AG09319 (cell line): ENCODE measurements around the gene GUCD1.
A peak's percentile ranks its signal among the peaks of the same experiment; 100 is the strongest.
"Not testable (repeated sequence)": the region's sequence is repeated elsewhere in the genome, so short reads cannot be mapped to it uniquely, and the experiment has no call there.

Experiments used
- DNase-seq: peaks from one replicate; pipeline ENCODE4 v3.0.0-alpha.2; 2010; ENCODE audit warnings: low read depth; ENCODE audit errors: extremely low read depth
- TF ChIP-seq, protein P1 (sequence below): IDR thresholded peaks from 2 replicates; pipeline ENCODE4 v1.5.1; 2011; ENCODE audit warnings: low read depth, mild to moderate bottlenecking, inconsistent platforms, low read length, moderate library complexity

GUCD1 gene

DNA sequence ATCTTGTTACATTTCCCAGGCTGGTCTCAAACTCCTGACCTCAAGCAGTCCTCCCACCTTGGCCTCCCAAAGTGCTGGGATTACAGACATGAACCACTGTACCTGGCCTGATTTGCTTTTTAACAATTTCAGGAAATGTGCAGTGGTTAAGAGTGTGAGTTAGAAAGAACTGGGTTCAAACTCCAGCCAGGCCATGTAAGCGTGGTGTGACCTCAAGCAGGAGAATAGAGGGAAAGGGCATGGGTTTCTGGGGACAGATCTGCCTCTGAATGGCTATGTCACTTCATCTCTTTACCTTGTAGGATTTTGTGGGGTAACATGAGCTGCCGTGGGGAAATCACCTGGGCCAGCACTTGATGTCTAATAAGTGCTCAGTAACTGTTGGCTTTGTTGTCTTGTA, 10.1 kb upstream of the GUCD1 start:
- TF ChIP-seq, protein P1, sequence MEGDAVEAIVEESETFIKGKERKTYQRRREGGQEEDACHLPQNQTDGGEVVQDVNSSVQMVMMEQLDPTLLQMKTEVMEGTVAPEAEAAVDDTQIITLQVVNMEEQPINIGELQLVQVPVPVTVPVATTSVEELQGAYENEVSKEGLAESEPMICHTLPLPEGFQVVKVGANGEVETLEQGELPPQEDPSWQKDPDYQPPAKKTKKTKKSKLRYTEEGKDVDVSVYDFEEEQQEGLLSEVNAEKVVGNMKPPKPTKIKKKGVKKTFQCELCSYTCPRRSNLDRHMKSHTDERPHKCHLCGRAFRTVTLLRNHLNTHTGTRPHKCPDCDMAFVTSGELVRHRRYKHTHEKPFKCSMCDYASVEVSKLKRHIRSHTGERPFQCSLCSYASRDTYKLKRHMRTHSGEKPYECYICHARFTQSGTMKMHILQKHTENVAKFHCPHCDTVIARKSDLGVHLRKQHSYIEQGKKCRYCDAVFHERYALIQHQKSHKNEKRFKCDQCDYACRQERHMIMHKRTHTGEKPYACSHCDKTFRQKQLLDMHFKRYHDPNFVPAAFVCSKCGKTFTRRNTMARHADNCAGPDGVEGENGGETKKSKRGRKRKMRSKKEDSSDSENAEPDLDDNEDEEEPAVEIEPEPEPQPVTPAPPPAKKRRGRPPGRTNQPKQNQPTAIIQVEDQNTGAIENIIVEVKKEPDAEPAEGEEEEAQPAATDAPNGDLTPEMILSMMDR = no peak
- DNase-seq = no peak

DNA sequence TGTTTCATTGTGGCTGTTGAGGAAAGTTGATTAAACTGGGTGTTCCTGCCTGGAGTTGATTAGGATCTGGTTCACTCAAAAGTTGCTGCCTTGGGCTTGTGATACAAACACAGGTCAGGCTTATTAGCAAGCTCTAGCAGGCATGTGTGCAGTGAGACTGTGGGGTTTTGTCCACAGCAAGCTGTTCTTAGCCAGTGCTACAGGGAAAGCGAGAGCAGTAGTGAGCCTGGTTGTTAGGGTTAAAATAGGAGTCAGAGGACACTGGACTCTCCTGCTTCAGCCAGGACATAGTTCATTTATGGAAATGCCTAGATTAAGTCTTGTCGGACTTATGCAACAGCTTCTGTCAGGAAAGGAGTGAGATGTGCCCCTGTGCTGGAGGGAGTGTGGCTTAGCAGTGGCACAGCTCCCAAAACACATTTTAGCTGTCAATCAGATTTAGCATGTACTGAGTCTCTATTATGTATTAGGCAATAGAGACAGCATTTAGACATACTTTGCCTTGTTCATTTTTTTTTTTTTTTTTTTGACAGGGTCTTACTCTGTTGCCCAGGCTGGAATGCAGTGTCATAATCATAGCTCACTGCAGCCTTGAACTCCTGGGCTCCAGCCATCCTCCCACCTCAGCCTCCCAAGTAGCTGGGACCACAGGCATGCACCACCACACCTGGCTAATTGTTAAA, 9.6 kb upstream of the GUCD1 start:
- TF ChIP-seq, protein P1 = no peak
- no peak for DNase-seq

DNA sequence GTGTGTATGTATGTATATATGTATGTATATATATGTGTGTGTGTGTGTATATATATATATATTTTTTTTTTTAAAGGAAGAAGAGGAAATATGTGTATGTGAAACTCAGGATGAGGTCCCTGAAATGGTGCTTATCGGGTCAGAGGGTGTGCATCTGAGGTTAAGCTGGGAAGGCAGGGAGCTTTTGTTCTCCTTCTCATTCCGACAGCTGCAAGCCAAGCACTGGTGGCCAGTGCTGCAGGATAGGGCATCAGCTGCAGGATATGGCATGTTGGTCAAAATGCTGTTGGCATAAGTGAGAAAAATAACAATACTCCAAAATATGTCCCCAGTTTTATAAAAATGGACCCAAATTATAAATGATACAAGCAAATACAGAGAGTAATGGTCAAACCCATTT, 8.3 kb upstream of the GUCD1 start:
- DNase-seq = no peak
- TF ChIP-seq, protein P1 = no peak

DNA sequence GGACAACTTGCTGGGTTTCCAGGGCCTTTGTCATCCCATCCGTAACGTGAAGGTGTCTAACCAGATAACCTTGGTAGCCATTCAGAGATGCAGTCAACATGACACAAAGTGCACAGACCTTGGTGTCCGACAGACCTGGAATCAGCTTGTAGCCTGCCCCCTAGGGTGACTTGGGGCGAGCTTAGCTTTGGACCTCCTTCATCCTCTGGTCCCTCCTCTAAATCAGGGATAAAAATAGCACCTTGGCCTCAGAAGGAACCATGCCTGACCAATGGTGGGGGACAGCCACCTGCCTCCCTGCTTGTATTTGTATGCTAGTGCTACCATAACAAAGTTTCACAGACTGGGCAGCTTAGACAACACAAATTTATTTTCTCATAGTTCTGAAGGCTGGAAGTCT, 4.5 kb upstream of the GUCD1 start:
- TF ChIP-seq, protein P1 = no peak
- DNase-seq = no peak

DNA sequence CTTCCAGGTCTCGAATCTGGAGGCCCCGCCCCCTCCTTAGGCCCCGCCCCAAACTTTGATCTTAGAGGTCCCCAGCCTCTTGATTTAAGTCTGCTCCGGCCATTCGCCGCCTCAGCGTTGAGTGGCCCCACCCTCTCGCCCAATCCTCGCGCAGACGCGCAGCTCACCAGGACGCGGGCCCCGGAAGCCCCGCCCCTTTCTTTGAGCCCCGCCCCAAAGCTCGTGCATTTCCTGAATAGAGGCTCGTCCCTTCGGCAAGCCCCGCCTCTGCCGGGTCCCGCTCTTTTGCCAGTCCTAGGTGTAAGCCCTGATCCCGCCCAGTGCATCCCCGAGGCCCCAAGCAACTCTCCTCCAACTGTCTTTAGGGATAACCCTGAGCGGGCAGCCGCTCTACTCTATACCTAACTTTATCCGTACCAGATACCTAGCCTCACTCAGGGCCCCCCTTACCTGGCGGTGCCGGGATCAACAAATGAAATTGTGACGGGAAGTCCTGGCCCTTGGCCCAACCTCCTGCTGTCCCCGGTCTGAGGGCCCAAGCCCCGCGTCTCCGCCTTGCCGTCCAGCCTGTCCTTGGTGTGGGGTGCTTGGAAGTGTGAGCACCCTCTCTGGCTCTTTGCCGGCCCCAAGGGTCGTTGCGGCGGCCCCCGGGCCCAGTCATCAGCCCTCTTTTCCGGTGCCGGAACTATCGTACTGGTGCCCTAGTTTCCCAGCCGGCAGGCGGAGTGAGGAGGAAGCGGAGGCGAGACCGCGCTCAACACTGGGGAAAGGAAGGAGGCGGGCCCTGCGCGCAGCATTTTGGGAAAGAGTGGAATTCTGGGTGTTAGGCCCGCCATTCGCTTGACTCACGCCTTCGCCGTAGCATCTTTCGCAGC, 464 bp upstream of the GUCD1 start, which contains the start of gene SNRPD3:
SNRPD3 (plus strand) TSS at position 835 of the 875 bp plus-strand sequence. CDS start 1,676 bp downstream, outside the sequence.
- TF ChIP-seq, protein P1 = no peak; the same call in 1 of the 2 replicates
- peak; percentile 98 for DNase-seq

DNA sequence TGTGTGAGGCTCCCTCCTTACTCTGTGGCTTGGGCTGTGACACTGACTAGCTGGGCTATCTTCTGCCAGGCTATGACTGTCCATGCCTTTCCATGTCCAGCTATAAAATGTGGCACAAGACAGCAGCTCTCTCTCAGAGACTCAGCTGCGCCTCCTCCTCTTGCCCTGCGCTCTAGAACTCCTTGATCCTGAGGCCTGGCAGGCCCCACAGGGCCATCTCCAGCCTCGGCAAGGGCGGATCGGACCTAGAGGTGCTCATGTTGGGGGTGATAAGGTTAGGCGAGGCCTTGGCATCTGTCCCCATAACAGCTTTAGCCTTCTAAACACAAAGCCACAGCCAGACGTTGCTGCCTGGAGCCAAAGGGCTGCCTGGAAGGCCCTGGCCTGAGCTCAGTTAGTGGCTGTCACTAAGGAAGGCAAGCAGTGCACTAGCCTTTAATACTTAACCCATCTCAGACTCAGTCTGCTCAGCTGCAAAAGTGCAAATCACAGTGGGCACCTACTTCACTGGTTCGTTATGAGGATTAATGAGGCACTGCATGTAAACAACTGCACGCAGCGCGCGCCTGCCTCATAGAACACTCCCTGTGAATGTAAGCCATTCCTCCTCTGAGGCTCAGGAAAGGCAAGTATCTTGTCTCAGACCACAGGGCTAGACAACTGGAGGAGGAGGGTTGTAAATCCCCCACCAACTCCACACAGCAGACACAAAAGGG, 1.2 kb downstream of the GUCD1 start:
- TF ChIP-seq, protein P1 = no peak
- no peak for DNase-seq

DNA sequence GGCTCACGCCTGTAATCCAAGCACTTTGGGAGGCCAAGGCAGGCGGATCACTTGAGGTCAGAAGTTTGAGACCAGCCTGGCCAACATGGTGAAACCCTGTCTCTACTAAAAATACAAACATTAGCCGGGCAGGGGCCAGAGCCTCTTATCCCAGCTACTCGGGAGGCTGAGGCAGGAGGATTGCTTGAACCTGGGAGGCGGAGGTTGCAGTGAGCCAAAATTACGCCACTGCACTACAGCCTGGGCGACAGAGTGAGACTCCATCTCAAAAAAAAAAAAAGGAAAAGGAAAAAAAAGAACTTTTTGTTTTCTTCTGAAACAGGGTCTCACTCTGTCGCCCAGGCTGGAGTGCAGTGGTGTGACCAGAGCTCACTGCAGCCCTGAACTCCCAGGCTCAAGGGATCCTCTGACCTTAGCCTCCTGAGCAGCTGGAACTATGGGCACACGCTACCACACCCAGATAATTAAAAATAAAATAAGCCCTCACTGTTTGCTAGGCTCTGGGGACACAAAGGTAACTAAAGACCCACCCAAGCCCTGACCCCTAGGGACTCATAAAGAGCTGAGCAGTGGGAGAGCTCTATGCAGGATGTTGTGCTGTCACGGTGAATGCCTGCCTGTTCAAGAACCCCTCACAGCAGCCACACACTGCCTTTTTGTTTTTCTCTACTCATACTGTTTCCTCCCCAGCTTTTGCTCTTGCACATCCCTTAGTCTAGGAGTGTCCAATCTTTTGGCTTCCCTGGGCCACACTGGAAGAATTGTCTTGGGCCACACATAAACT, 2.2 kb downstream of the GUCD1 start:
- not testable (repeated sequence) for DNase-seq
